HL-60 (cell line): ENCODE measurements around the gene ELP4.
"Not testable (repeated sequence)": the region's sequence is repeated elsewhere in the genome, so short reads cannot be mapped to it uniquely, and the experiment has no call there.

Experiments
- DNase-seq, 2 experiments: peaks; one replicate each; pipeline ENCODE4 v3.0.0-alpha.2; 2010 to 2020; ENCODE audit warnings: low read depth in 1 of 2, low spot score in 1 of 2
- H3K27ac ChIP-seq: fragments of 250-450 bp; sonication (Bioruptor Pico); replicated peaks from 2 replicates; pipeline ENCODE4 v1.5.1; 2020; ENCODE audit warnings: mild to moderate bottlenecking, moderate library complexity
- H3K27me3 ChIP-seq: fragments of 250-450 bp; sonication (Bioruptor Pico); 2 replicates; pipeline ENCODE4 v1.5.1; 2021; ENCODE audit warnings: mild to moderate bottlenecking, moderate library complexity; ENCODE audit not compliant: insufficient read depth, poor library complexity, severe bottlenecking
- H3K4me3 ChIP-seq: replicated peaks from 2 replicates; pipeline ENCODE4 v1.5.1; 2011; ENCODE audit warnings: mild to moderate bottlenecking, control low read depth, low read length; ENCODE audit not compliant: insufficient read depth
- CTCF ChIP-seq: IDR thresholded peaks from one replicate; pipeline ENCODE4 v1.5.1; 2011; ENCODE audit warnings: low read length, control low read depth, inconsistent platforms; ENCODE audit not compliant: insufficient read depth
- GABPA ChIP-seq: IDR thresholded peaks from 2 replicates; pipeline ENCODE4 v1.6.1; 2012; ENCODE audit warnings: low read depth
- POLR2AphosphoS5 ChIP-seq: IDR thresholded peaks from 2 replicates; pipeline ENCODE4 v1.6.1; 2012; ENCODE audit warnings: low read depth
- REST ChIP-seq: IDR thresholded peaks from 2 replicates; pipeline ENCODE4 v1.6.1; 2012; ENCODE audit warnings: low read depth; ENCODE audit not compliant: insufficient replicate concordance
- SPI1 ChIP-seq: IDR thresholded peaks from 2 replicates; pipeline ENCODE4 v1.6.1; 2012; ENCODE audit warnings: low read depth, mild to moderate bottlenecking, borderline replicate concordance

The ELP4 gene

GRCh38 chr11:31579412-31579811, 69.8 kb downstream of the ELP4 start:
- not testable (repeated sequence) for DNase-seq, H3K27me3 ChIP-seq, H3K4me3 ChIP-seq, H3K27ac ChIP-seq

GRCh38 chr11:31582697-31583096, 73.1 kb downstream of the ELP4 start:
- TF ChIP-seq REST = no peak
- peak; percentile 18; the same call in 1 of the 2 replicates for TF ChIP-seq SPI1
- H3K27me3 ChIP-seq = no peaks in the 10 kb centered on the region
- DNase-seq = peak in 1 of 2 experiments; percentile 3
- no peak overlapping the region for H3K4me3 ChIP-seq
- H3K27ac ChIP-seq = no peak overlapping the region

GRCh38 chr11:31598454-31598853, 88.9 kb downstream of the ELP4 start:
- Histone ChIP-seq H3K27me3 (no peaks in the 10 kb centered on the region), H3K27ac (no peak overlapping the region), H3K4me3 (no peak overlapping the region)
- TF ChIP-seq REST = no peak
- TF ChIP-seq POLR2AphosphoS5 = no peak
- no peak for DNase-seq

GRCh38 chr11:31601635-31602282, 92.2 kb downstream of the ELP4 start:
- no peak overlapping the region for H3K4me3 ChIP-seq
- no peaks in the 10 kb centered on the region for H3K27me3 ChIP-seq
- TF ChIP-seq GABPA = no peak
- TF ChIP-seq SPI1 = no peak
- TF ChIP-seq CTCF = no peak
- TF ChIP-seq REST = no peak
- TF ChIP-seq POLR2AphosphoS5 = no peak
- H3K27ac ChIP-seq = no peak overlapping the region
- no peak for DNase-seq

- no peak overlapping the region for H3K4me3 ChIP-seq
- H3K27ac ChIP-seq = no peak overlapping the region
- no peak for TF ChIP-seq SPI1
- no peak for TF ChIP-seq CTCF
- no peak for TF ChIP-seq REST
- no peak for TF ChIP-seq GABPA
- no peak for TF ChIP-seq POLR2AphosphoS5
- no peak for DNase-seq
- H3K27me3 ChIP-seq = no peaks in the 10 kb centered on the region
Measured at GRCh38 chr11:31606893-31607292, 97.3 kb downstream of the ELP4 start.
